HuH-7 (cell line): ENCODE measurements around the gene DNAH6.
A peak's percentile ranks its signal among the peaks of the same experiment; 100 is the strongest.

Experiments used
- DNase-seq: peaks from one replicate; pipeline ENCODE4 v3.0.0; 2011; ENCODE audit warnings: low spot score

Gene DNAH6

DNA sequence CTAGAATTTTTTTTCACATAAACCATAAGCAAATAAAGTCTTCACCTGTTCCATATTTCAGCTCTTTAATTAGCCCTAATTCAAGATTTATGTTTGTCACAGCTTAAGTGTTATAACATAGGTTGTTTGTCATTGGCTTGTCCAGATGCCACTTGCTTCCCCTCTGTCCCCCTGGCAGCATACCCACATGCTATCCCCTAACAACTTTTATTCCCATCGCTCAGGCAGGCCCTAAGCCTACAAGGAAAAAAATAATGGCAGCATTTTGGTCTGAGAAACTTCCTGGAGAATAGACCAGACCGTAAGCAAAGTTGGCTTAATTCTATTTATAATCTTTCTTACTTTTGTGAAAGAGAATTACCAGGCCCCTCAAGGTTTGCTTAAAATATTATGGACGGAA lies 173.9 kb downstream of the DNAH6 start:
- DNase-seq, result no peak

DNA sequence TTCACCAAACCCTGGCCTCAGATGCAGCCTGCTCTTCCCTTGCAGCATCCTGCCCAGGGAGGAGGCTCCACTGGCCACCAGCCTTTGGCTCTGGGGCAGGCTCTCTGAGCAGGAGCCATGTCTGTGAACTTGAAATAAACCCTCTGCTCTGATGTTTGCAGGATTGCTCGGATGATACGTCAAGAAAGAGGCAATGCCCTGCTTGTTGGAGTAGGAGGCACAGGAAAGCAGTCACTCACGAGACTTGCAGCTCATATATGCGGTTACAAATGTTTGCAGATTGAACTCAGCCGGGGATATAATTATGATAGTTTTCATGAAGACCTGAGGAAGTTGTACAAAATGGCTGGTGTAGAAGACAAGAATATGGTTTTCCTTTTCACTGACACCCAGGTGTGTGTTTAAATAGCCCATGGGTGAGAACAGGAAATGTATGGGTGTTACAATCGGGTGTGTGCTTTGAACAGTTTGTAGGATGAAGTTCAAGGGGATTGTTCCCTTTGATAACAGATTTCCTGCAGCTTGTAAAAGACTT lies 177.9 kb downstream of the DNAH6 start:
- DNase-seq, result no peak

DNA sequence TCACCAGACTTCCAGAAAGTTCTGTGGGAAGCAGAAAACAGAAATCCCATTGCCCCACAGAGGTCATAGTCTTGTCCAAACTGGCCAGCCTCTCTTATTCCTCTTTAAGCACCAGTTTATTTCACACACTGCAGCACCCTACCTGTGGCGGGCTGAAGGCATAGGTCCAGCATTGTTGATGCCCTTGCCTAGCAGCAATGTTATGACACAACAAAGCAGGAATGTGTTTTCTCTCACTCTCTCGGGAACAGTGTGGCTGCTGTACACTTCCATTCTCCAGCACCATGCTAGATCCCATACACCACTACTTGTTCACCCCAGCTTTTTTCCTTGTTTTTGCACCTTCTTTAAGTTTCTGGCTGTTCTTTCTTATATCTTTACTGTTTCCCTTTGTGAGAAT lies 181.6 kb downstream of the DNAH6 start:
- DNase-seq, result no peak

DNA sequence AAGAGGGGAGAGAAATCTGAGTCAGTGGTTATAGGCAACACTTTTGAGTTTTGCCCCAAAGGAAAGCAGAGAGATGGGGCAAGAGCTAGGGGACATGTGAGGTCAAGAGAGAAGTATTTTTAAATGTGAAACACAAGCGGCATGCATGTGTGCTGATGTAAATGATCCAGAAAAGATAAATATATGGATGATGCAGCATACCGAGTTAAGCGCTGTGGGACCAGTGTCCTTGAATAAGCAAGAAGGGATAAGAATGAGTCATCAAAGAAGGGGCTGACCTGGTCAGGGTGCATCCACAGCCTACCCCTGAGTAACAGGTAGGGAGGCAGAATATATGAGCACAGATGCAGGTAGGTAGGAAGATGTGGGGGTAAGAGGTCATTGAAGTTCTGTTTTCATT lies 183.7 kb downstream of the DNAH6 start:
- DNase-seq, result no peak

DNA sequence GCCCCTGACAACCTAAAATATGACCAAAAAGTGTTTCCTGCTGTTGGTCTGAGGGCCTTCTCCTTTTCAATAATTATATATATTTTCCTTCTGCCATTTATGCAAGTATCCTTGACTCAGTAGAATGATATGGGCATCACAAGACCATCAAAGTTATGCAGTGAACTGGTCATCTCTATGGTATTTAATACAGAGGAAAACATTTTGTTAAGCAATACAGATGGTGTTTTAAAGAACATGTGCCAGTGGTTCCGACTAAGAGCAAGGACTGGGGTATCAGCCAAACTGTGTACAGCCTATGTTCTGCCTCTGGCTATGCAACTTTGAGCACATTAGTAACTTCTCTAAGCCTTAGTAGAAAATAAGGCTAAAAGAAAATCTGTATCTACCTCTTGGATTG lies 185.6 kb downstream of the DNAH6 start:
- no peak for DNase-seq

DNA sequence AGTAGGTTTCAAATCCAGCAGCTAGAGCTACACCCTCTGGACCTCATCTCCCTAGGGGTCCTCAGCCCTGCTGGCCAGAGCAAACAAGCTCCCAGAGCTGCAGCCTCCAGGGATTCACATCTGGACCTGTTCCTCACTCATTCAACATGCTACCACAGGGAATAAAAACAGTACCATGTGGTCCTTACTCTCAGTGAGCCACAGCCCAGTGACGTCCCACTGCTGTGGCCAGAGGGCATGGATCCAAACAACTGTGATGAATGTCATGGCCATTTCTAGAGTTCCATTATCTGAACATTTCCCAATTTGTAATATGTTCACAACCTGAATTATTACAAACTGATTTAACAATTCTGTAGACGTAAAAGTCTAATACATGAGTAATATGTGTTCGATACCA lies 186.6 kb downstream of the DNAH6 start:
- DNase-seq, result no peak

DNA sequence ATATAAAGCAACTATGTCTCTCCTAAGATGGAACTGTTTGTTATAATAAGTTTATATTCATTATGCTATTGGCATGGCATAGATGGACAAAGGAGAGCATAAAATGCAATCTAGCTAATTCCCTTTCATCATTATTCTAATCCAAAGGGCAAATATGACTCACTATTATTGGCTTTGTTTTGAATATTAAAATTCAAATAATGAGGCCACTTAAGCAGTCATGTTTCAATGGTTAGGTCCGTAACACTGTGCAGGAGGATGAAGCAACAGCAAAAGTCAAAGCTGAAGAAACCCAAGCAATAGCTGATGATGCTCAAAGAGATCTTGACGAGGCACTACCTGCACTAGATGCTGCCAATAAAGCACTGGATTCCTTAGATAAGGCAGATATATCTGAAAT lies 187.5 kb downstream of the DNAH6 start:
- DNase-seq, result no peak

DNA sequence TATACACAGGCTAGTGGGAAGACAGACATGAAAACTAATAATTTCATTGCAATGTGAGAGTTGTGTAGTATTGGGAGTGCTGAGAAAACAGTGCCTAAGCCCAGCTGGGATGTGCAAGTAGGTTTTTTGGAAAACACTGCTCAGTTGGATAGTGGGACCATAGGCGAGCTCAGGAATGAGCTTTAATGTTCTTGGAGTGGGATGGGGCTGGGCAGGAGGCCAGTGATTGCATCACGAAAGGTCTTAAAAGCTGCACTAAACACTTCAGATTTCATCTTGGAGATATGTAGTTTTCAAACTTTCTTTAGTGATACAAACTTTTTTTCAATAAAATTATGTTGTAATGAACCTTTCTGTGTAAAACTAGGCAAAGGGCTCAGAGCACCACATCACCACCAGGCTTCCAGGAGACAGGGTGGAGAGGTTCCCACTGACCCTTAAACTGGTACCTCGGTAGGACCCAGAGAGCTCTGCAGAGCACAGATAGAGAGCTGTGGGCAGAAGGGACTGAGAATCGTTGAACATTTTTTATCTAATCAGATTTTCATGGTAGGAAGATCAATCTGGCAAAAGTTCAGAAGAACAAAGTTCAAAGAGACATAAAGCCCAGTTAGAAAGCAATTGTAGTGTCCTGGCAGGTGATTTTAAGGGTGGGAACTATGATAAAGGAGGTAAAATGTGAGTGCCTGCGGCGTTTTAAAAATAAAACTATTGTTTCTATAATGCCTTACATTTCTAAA lies 188.4 kb downstream of the DNAH6 start:
- no peak for DNase-seq

DNA sequence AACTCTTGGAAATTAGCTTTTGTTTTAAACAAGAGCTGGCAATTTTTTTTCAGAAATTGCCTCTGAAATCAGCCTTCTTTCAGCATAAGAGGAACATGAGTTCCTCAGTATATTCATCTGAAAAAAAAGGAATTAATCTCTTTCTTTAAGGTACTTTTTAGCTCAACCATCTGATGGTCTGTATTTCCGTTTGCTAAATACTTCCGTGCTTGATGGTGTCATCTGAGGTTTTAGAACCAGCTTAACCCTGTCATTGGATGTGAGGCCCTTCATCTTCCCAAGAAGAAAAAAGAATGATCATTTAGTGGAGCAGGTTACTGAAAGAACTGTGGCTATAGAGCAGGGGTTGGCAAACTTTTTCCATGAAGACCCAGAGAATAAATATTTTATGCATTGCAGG lies 189.6 kb downstream of the DNAH6 start:
- DNase-seq, result no peak

DNA sequence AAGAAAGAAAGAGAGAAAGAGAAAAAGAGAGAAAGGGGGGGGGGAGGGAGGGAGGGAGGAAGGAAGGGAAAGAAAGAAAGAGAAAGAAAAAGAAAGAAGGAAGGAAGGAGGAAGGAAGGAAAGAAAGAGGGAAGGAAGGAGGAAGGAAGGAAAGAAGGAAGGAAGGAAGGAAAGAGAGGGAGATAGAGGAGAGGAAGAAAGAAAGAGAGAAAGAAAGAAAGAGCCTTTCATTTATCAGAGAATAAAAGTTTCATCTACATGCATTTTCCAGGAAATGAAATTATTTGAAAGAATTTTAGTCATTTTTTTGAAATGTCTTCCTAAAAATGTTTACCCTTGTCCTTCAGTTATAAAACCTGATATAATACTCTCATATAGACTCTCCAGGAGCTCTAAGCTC lies 192.1 kb downstream of the DNAH6 start:
- no peak for DNase-seq

DNA sequence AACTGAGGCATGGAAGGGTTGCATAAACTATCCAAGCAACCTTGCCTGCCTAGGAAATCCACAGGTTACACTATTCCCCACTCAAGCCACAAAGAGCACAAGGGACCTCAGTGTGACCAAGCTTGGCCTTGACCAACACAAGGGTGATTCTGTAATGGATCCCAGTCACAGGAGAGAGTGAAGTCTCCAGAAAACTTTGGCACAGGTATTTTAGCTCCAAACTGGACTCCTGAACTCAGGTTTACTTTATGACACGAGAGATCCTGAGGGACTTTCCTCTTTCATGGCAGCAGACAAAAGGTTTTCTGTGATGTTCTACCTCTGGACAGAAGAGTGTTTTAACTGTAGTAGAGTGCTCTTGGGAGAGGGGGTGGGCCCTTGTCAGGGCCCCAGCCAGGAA lies 195.4 kb downstream of the DNAH6 start:
- DNase-seq, result peak; percentile 20

DNA sequence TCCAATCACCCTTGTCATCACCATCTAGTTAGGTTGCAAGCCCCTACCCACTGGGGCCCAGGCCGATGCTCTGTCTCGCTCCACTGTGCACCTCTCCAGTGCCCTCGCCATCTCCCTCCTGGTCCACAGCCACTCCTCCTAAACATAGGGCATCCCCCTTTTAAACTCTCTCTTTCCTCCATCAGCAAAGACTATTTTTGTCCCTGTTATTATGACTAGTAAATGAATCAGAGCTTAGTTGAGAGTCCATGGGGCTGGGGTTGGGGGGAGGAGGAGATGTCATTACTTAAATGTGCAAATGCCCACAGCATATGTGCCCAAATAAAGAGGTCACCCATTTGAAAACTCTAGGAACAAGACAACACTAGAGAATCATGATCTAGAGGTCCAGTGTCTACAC lies 197.1 kb downstream of the DNAH6 start:
- no peak for DNase-seq

DNA sequence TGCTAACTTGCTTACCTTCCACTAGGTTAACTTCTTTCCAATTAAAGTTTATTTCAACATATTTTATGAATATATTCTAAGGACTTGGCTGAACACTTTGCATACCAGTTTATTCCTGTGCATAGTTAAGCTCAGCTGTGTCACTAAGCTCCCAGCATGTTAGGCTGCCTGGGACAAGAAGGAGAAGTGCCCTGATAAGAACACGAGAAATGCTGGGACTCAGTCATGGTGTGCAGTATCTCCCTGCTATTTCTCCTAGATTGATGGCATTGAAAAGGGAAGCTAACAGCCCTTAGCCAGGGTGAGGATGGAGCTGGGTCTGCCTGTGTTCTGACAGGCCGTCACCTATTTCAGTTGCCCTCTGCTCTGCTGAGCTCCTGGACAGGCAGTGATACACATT lies 200.3 kb downstream of the DNAH6 start:
- no peak for DNase-seq

DNA sequence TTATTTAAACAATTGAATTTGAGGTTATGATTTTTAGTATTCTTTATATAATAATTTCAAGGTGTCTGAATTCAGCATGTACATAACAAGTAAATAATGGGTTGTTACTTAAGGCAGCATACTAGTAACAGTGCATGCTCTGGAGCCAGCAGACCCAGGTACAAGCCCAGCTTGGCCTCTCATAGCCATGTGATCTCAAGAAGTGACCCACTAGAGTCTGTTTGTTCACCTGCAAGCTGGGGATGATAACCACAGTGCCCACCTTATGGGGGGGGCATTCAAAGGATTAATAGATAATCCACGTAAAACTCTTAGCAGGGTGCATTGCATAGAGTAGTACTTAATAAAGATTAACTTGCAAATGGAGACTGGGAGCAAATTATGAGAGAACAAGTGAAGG lies 201.0 kb downstream of the DNAH6 start:
- DNase-seq, result no peak

DNA sequence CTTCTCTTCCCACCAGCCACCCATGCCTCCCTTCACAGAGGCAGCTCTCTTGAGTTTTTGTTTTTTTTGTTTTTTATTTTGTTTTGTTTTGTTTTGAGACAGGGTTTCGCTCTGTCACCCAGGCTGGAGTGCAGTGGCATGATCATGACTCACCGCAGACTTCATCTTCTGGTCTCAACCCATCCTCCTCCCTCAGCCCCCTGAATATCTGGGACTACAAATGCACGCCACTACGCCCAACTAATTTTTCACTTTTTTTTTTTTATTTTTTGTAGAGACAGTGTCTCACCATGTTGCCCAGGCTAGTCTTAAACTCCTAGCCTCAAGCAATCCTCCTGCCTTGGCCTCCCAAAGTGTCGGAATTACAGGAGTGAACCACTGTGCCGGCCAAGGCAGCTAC lies 203.1 kb downstream of the DNAH6 start:
- no peak for DNase-seq

DNA sequence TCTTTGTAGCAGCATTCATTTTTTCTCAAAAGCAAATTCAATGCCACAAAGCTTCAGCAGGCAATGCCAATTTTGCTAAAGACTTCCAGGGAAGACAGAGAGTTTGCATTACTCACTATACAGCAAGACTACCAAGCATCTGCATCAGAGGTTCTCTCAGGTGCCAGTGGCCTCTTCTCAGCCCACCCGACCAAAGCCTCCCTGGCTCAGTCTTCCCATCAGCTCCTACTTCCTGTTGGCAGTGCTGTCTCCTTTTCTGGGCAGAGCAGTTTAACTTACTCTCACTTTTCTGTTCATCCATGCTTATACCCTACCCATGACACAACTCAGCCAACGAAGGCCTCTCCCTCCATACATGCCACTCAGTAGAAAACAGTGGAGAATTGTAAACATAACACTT lies 207.5 kb downstream of the DNAH6 start:
- no peak for DNase-seq

DNA sequence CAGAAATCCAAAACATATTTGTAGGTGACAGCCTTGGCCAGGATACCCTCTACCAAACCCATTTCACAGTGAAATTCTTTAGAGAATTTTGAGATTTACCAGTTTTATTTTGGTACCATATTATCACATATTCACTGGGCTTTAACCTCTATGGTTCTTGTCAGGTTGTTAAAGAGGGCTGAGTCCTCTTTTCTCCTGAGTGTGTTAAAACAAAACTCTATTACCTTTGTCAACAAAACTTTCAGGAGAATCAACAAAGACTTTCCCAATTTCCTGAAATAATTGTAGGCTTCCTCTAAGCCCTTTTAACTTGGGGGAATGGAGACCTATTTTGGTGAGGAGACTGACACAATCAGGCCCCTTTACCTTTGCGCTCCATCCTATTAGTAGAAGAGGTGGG lies 209.4 kb downstream of the DNAH6 start:
- DNase-seq, result no peak

DNA sequence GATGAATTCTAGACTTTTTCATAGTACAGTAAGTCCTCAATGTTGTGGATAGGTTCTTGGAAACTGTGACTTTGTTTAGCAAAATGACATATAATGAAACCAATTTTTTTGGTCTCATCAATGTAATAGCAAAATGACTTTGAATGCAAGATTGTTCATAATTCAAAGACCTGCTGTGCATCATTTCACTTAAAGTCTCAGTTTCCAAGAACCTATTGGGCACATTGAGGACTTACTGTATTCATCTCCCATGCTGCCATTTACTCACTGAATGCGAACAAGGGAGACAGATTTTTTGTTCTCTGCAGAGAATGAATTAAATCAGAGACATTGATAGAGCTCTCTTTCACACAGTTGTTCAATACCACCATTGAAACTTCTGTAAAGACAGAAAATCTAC lies 211.0 kb downstream of the DNAH6 start:
- no peak for DNase-seq

DNA sequence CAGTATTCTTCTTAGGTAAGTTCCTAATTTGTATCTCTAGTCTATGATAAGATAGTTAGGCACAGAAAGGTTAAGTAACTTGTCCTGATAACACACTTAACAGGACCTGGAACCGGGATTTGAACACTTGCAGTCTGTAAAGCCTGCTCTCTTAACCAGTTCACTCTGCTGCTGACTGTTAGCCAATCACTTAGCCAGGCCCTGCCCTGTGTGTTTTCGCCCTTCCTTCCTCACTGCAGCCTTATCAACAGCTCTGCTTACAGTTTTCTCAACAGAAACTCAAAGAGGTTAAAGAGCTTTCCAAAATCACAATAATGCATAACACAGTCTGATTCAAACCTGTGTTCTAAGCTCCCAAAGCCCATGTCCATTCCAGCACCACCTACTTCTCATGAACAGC lies 212.9 kb downstream of the DNAH6 start:
- DNase-seq, result no peak

DNA sequence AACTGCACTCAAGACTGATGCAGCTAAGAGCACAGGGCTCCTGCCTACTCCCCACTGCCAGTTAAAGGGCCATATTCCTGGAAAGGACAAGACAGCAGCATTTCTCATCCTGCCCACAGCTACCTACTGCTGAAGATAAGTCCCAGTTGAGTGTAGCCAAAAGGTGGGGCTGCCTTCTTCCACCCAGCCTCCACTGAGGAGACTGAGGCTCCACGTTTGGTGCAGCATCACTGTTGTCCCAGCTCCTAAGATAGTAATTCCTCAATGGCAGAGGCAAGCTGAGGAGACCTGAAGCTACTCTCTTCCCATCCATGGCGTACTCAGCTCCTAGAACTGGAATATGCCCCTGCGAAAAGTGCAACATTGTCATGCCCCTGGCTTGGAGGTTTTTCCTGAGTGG lies 214.9 kb downstream of the DNAH6 start:
- DNase-seq, result no peak

DNA sequence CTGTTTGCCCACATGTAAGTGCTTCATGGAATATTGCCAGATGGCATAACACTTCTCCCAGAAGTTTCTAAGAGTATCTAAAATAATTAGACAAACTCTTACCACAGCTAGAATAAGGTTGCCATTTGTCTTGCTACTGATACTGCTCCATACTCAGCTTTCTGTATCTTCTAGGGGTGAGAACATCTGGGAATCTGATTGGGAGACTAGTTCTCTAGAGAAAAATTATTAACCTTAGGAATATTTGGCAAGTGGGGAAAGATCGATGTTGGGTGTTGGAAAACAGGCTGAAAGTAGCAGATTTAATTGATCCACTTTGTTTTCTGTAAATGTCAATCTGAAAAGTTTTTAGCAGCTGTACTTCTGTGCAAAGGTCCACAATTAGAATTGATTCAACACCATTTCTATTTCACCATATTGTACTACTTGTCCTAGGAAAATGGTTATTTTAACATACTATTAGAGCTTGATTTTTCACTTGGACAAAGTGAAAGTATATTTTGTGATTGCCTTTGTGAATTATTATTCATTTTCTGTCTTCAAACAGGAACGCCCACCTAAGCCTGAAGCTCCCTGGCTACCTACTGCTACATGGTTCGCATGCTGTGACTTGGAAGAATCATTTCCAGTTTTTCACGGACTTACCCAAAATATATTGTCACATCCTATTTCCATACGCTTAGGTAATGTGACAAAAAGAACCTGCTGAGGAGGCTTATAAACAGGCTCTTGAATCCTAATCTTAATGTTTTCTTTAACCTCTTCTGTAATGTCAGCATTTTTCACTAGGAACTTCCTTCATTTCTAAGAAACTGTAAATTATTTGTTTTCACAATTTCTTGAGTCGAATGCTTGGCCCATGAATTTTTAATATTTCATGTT lies 216.8 kb downstream of the DNAH6 start:
- no peak for DNase-seq

DNA sequence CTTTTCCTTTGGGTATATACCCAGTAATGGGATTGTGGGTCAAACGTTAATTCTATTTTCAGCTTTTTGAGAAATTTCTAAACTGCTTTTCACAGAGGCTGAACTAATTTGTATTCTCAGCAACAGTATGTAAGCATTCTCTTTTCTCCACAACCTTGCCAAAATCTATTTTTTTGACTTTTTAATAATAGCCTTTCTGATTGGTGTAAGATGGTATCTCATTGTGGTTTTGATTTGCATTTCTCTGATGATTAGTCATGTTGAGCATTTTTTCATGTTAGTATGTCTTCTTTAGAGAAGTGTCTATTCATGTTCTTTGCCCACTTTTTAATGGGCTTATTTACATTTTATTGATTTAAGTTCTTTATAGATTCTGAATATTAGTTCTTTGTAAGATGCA lies 219.1 kb downstream of the DNAH6 start:
- DNase-seq, result no peak

DNA sequence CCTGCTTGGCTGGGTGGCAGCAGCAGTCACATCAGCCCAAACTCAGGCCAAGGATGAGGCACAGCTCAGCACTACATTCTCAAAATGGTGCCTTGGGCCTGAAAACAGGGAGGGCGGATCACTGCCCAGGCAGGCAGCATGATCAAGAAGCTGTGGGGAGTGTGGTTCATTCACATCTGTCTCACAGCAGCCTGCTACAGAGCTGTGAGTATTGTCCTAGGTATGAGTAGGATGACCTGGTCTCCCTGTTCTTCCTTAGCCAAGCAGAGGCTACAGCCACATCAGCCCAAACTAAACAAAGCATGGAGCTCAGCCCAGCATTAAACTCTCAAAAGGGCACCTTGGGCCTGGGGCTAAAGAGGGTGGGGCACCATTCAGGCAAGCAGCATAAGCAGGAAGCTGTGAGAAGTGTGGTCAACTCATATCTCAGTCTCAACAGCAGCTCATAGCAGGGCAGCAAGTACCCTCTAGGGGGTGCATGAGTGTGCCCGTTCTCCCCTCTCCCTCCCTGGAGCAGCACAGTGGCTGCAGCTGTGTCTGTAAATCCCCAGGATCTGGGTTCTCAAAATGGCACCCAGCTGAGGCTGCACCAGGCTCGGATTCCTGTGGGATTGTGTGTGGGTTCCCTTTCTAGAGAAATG lies 225.0 kb downstream of the DNAH6 start:
- DNase-seq, result peak; percentile 39
